Erythroblast (primary cell): ENCODE measurements around the gene MEGF11.

Experiments
- DNase-seq, 2 experiments: peaks; one replicate each; lab custom pipeline; 2025; lab: John Stamatoyannopoulos, UW
- GATA1 ChIP-seq: IDR thresholded peaks from 2 replicates; pipeline ENCODE4 v1.6.1; 2011; ENCODE audit warnings: low read depth, mild to moderate bottlenecking, control low read depth, low read length, moderate library complexity
- POLR2A ChIP-seq: IDR thresholded peaks from 2 replicates; pipeline ENCODE4 v1.6.1; 2011; ENCODE audit warnings: mild to moderate bottlenecking, low read length

Gene MEGF11

GRCh38 chr15:66178531-66178910 lies 75.0 kb downstream of the MEGF11 start:
- DNase-seq, result no peak
- TF ChIP-seq POLR2A (no peak), GATA1 (no peak)

- TF ChIP-seq GATA1, result no peak
- no peak for TF ChIP-seq POLR2A
- no peak for DNase-seq
Measured at GRCh38 chr15:66172324-66172980, 81.1 kb downstream of the MEGF11 start.

GRCh38 chr15:66171841-66172240 lies 81.7 kb downstream of the MEGF11 start:
- no peak for DNase-seq
- TF ChIP-seq GATA1, result no peak
- TF ChIP-seq POLR2A, result no peak

DNA sequence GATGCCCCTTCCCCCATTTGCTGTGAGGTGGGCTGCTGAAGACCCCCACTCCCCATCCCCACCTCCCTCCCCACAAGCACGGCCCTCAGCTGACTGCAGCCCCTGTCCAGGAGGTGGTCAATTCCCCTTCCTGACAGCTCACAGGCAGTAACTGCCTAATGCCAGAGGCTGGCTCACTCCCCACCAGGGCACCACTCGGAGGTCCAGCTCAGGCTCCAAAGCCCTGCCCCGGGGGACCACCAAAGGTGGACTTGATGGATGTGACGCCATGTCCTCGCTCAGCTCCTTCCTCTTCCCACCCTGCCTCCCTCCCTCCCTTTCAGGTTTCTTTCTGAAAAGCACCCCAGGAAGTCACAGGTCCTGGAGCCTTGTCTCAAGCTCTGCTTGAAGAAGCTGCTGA lies 82.8 kb downstream of the MEGF11 start:
- no peak for DNase-seq
- no peak for TF ChIP-seq GATA1
- no peak for TF ChIP-seq POLR2A

DNA sequence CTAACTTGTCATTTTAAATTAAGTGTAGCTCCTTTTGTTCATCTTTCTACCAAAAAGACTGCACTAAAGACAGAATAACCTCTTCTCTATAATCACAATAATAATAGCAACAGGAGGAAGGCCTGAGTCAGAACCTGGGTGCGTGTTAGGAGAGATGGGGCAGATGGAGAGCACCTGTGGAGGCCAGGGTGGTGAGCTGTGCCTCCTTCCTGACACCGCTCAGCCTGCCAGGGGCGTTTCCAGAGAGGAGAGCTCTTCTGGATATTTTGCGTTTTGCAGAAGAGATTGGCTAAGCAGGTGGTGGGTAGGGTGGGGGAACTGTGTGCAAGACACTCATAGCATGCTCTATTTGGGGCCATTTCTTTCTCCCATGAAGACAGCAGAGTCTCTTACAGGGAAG lies 83.5 kb downstream of the MEGF11 start:
- no peak for DNase-seq
- TF ChIP-seq POLR2A (no peak), GATA1 (no peak)

- no peak for DNase-seq
- TF ChIP-seq GATA1, result no peak
- TF ChIP-seq POLR2A, result no peak
Measured at GRCh38 chr15:66169625-66170024, 83.9 kb downstream of the MEGF11 start.

- no peak for TF ChIP-seq POLR2A
- TF ChIP-seq GATA1, result no peak
Measured at GRCh38 chr15:66169023-66169422, 84.5 kb downstream of the MEGF11 start.

DNA sequence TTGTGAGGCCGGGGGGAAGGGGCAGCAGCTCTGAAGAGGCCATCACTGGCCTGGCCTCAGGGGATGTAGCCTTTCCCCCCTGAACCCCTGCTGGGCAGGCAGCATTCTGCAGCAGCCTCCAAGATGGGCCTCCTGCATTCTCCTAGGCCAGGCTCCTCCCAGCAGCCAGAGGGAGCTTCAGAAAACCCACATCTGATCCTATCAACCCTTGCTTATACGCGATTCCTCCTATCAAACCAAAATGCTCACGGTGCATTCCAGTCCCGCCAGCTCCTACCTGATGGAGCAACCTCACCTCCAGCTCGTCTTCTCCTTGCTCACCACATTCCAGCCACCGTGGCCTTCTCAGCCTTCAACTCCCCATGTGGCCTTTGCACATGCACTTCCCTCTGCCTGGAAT lies 85.7 kb downstream of the MEGF11 start:
- DNase-seq, result no peak
- TF ChIP-seq GATA1, result no peak
- no peak for TF ChIP-seq POLR2A

More at GRCh38 chr15:66169023-66169422, 84.5 kb downstream of the MEGF11 start:
- no peak for DNase-seq

DNA sequence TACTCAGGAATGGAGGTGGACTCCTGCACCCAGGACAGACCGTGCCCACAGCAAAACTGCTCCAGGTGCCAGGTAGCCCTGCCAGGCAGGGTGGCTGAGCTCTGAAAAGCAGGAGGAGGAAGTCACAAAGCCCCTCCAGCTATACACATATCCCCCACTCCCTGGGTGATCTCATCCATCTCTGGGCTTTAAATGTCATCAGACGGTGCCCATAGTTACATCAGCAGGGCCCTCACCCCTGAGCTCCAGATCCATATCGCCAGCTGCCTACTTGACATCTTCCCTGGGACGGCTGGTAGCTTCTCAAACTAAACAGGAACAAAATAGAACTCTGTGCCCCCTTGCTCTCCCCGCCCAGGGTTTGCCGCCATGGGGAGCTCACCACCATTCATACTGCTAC lies 87.7 kb downstream of the MEGF11 start:
- TF ChIP-seq POLR2A, result no peak
- TF ChIP-seq GATA1, result no peak
- no peak for DNase-seq

DNA sequence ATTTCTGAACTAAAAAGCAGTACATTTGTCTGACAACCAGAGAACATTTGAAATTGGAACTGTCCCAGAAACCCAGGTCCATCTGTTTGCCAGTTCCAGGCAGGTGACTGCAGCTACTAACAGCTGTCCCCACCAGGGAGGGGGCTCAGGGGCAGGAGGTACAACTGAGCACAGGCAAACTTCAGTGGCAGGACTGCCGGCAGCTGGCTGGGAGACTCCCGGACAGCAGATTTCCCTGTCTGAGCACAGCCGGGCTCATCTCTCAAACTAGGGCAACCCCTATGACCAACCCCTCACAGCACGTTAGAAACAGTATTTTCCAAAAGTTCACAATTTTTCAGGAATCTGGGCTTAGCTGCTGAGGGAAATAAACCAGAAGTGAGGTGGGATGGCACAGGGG lies 88.8 kb downstream of the MEGF11 start:
- DNase-seq, result no peak
- no peak for TF ChIP-seq GATA1
- TF ChIP-seq POLR2A, result no peak

- TF ChIP-seq POLR2A (no peak), GATA1 (no peak)
Measured at GRCh38 chr15:66163553-66163952, 90.0 kb downstream of the MEGF11 start.

GRCh38 chr15:66162286-66162685 lies 91.3 kb downstream of the MEGF11 start:
- no peak for DNase-seq
- TF ChIP-seq GATA1 (no peak), POLR2A (no peak)

More at GRCh38 chr15:66163553-66163952, 90.0 kb downstream of the MEGF11 start:
- no peak for DNase-seq

GRCh38 chr15:66161575-66162118 lies 91.9 kb downstream of the MEGF11 start:
- DNase-seq, result no peak
- TF ChIP-seq GATA1, result no peak
- no peak for TF ChIP-seq POLR2A

- no peak for DNase-seq
- TF ChIP-seq GATA1, result no peak
- no peak for TF ChIP-seq POLR2A
Measured at GRCh38 chr15:66161108-66161507, 92.4 kb downstream of the MEGF11 start.

DNA sequence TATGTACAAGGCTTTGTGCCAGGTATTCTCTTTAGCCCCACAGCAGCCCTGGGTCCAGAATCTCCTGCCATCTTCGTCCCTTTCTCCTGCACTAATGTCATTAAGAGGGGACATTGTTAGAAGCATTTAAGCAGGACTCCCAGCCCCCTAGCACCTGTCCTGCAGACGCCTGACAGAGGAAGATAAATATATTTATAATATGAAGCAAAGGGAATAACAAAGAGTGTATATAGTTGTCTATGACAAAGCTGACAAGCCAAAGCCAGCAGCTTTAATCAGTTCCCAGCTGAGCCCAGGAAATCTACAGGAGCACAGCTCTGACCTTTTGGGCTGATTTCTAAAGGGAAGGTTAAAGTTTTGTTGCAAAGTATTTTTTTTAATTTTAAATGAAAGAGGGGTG lies 96.0 kb downstream of the MEGF11 start:
- TF ChIP-seq POLR2A (no peak), GATA1 (no peak)
- DNase-seq, result no peak
